Nephron progenitor cell (in vitro differentiated cells): Measurements from ENCODE around the gene RETREG1.

ENCODE experiments used
- DNase-seq: peaks from one replicate; pipeline ENCODE4 v3.0.0; 2021
- H3K27ac Mint-ChIP-seq: 2 replicates; pipeline ENCODE4 v1.8.0; 2021; ENCODE audit warnings: mild to moderate bottlenecking, moderate library complexity, mixed read lengths
- H3K27me3 Mint-ChIP-seq: 2 replicates; pipeline ENCODE4 v1.8.0; 2021; ENCODE audit warnings: mild to moderate bottlenecking, low read depth, mixed read lengths; ENCODE audit not compliant: poor library complexity
- H3K36me3 Mint-ChIP-seq: 2 replicates; pipeline ENCODE4 v1.8.0; 2021; ENCODE audit warnings: low read depth, mixed read lengths
- H3K4me1 Mint-ChIP-seq: 2 replicates; pipeline ENCODE4 v1.8.0; 2021; ENCODE audit warnings: mixed read lengths
- H3K4me3 Mint-ChIP-seq: 2 replicates; pipeline ENCODE4 v1.8.0; 2021; ENCODE audit warnings: mild to moderate bottlenecking, moderate library complexity, mixed read lengths
- H3K9me3 Mint-ChIP-seq: 2 replicates; pipeline ENCODE4 v1.8.0; 2021; ENCODE audit warnings: mild to moderate bottlenecking, moderate library complexity, mixed read lengths
- TF ChIP-seq, protein P1 (sequence below): fragments of 200-600 bp; sonication (generic); IDR thresholded peaks from 2 replicates; pipeline ENCODE4 v1.5.0; 2021; ENCODE audit warnings: antibody characterized with exemption

Gene RETREG1, protein sequence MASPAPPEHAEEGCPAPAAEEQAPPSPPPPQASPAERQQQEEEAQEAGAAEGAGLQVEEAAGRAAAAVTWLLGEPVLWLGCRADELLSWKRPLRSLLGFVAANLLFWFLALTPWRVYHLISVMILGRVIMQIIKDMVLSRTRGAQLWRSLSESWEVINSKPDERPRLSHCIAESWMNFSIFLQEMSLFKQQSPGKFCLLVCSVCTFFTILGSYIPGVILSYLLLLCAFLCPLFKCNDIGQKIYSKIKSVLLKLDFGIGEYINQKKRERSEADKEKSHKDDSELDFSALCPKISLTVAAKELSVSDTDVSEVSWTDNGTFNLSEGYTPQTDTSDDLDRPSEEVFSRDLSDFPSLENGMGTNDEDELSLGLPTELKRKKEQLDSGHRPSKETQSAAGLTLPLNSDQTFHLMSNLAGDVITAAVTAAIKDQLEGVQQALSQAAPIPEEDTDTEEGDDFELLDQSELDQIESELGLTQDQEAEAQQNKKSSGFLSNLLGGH

DNA sequence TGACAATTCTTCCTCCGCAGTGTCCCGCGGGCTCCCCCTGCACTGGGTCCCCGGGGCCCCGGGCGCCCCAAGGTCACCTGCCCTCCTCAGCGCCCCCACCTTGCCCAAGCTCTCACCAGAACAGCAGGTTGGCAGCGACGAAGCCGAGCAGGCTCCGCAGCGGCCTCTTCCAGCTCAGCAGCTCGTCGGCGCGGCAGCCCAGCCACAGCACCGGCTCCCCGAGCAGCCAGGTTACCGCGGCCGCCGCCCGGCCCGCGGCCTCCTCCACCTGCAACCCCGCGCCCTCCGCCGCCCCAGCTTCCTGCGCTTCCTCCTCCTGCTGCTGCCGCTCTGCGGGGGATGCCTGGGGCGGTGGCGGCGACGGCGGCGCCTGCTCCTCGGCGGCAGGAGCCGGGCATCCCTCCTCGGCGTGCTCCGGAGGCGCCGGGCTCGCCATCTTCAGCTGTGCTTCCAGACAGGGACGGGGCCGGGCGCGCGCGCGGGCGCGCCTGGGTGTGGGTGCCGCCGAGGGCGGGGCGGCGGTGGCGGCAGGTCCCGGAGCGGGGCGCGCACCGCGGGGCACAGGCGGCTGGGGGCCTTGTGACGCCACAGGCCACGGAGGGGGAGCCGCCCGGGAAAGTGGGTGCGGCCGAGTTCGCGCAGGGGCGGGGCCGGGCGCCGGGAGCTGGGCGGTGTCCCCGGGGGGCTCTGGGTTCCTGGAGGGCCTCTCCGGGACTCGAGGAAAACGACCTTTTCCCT is at the start of gene RETREG1:
TSS of gene RETREG1 (minus strand) at position 462 of the 738 bp plus-strand sequence. CDS start at position 436, 26 bp downstream.
- TF ChIP-seq, protein P1, sequence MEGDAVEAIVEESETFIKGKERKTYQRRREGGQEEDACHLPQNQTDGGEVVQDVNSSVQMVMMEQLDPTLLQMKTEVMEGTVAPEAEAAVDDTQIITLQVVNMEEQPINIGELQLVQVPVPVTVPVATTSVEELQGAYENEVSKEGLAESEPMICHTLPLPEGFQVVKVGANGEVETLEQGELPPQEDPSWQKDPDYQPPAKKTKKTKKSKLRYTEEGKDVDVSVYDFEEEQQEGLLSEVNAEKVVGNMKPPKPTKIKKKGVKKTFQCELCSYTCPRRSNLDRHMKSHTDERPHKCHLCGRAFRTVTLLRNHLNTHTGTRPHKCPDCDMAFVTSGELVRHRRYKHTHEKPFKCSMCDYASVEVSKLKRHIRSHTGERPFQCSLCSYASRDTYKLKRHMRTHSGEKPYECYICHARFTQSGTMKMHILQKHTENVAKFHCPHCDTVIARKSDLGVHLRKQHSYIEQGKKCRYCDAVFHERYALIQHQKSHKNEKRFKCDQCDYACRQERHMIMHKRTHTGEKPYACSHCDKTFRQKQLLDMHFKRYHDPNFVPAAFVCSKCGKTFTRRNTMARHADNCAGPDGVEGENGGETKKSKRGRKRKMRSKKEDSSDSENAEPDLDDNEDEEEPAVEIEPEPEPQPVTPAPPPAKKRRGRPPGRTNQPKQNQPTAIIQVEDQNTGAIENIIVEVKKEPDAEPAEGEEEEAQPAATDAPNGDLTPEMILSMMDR = no peak
- DNase-seq = peak; percentile 80
- H3K4me1 Mint-ChIP-seq = peaks cover 14% of the 10 kb centered on the region
- H3K27ac Mint-ChIP-seq = no peak within 1 kb of the TSS
- H3K4me3 Mint-ChIP-seq = peak within 1 kb of the TSS; percentile 89
- peaks cover 40% of the 10 kb centered on the region for H3K27me3 Mint-ChIP-seq
- H3K9me3 Mint-ChIP-seq = peaks cover 4% of the 10 kb centered on the region
- H3K36me3 Mint-ChIP-seq = peaks cover 4% of the 10 kb centered on the region

DNA sequence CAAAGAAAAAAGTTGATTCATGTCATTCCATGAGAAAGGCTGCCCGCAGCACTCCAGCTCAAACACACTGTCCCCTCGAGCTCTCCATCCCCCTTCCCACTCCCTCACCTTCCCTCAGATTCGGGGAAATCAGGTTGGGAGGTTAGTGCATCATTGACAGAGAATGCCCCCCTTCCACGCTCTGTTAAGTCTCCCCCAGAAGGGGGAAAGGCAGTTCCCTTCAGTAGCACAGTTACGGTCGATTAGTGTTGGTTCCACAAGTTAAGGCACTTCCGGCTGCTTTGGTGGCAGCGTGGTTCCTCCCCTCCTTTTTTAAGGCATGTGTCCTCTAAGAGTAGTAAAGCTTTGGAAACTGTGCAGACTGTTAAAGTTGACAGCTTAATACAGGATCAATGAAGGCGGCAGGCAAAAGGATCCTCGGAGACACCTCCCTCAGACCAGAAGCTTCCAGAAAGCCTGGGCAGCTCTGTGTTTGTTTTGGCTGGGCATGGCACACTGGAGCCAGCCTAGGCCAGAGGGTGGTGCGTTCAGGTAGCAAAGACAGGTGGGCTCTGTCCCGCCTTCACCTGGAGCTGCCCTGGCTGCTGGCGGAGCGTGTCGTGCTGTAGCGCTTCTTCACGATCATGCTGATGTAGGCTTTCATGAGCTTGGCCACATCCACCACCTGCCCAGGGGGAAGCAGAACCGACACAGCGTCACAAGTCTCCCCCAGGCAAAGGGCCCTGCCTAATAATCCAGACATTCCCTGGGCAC is 49.5 kb upstream of the RETREG1 start:
- peaks cover 3% of the 10 kb centered on the region for H3K27me3 Mint-ChIP-seq
- TF ChIP-seq, protein P1 = no peak
- no peaks in the 10 kb centered on the region for H3K9me3 Mint-ChIP-seq
- peaks cover 27% of the 10 kb centered on the region for H3K4me1 Mint-ChIP-seq
- no peak for DNase-seq
- peak overlapping the region; percentile 96 for H3K27ac Mint-ChIP-seq
- H3K4me3 Mint-ChIP-seq = no peak overlapping the region
- H3K36me3 Mint-ChIP-seq = peaks cover 73% of the 10 kb centered on the region

DNA sequence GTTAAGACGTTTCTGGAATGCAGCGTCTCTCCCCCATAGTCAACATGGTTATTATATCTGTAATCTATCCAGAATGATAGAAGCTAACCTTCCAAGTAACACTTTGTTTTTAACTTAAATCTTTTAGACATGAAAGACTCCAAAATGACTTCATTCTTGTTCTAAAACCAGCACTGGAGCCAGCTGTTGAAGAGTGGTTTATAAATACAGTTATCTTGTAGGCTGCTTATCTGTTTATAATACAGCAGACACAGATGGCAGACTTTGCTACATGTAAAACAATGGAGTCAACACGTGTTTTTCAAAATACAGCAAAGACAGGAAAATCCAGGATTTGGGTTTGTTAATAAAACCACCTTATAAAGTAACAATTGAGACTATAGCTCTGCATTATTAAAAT is 48.8 kb upstream of the RETREG1 start:
- peaks cover 3% of the 10 kb centered on the region for H3K27me3 Mint-ChIP-seq
- no peak overlapping the region for H3K4me3 Mint-ChIP-seq
- H3K4me1 Mint-ChIP-seq = peaks cover 27% of the 10 kb centered on the region
- peaks cover 66% of the 10 kb centered on the region for H3K36me3 Mint-ChIP-seq
- TF ChIP-seq, protein P1 = no peak
- DNase-seq = no peak
- H3K27ac Mint-ChIP-seq = peak overlapping the region; percentile 96
- no peaks in the 10 kb centered on the region for H3K9me3 Mint-ChIP-seq

DNA sequence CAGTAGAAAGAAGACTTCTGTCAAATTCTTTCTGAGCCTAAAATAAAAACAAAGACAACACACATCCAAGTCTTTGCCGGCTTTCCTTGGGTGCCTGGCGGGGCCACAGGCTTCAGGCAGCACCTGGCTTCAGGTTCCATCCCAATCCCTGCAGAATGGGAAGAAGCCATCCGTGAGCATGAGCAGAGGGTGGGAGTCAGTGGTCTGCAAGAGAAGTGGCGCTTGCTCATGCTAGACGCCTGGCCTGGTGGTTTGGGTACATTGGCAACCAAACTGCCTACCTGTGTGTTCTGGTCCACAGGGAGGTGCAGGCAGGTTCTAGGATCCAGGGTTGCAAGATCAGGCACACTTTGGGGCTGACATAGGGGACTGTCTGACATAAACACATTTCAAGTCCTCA is 47.6 kb upstream of the RETREG1 start:
- DNase-seq = no peak
- H3K9me3 Mint-ChIP-seq = no peaks in the 10 kb centered on the region
- peak overlapping the region; percentile 69 for H3K27ac Mint-ChIP-seq
- H3K4me3 Mint-ChIP-seq = no peak overlapping the region
- TF ChIP-seq, protein P1 = no peak
- H3K27me3 Mint-ChIP-seq = peaks cover 3% of the 10 kb centered on the region
- peaks cover 59% of the 10 kb centered on the region for H3K36me3 Mint-ChIP-seq
- H3K4me1 Mint-ChIP-seq = peaks cover 31% of the 10 kb centered on the region

DNA sequence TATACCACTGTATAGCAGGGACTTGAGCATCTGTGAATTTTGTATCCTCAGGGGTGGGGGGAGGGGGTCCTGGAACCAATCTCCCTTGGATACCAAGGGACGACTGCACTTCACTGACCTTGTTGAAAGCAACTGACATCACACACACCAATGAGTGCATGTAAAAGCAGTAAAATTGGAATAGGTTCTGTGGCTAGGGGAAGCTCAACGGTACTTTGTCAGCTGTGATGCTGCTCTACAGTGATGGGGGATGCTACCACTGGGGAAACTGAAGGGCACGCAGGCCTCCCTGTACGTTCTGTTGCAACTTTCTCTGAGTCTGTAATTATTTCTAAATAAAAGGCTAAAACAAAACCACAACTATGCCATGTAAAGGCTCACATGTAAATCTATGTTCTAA is 47.0 kb upstream of the RETREG1 start:
- Mint-ChIP-seq H3K4me3 (no peak overlapping the region), H3K4me1 (peaks cover 31% of the 10 kb centered on the region)

More for the DNA sequence above, 47.0 kb upstream of the RETREG1 start:
- DNase-seq = no peak
- Mint-ChIP-seq H3K9me3 (no peaks in the 10 kb centered on the region), H3K27ac (peak overlapping the region; percentile 69), H3K27me3 (peaks cover 3% of the 10 kb centered on the region), H3K36me3 (peaks cover 57% of the 10 kb centered on the region)
- TF ChIP-seq, protein P1 = no peak
